ENCODE data around the gene ADAM12. TPM values are rescaled to one million over a fixed set of nuclear protein-coding genes. Genes with fewer than 3 reads are reported as not detected.

ADAM12 gene
- total RNA-seq, 1 experiment from 2014 or later = not detected

DNA sequence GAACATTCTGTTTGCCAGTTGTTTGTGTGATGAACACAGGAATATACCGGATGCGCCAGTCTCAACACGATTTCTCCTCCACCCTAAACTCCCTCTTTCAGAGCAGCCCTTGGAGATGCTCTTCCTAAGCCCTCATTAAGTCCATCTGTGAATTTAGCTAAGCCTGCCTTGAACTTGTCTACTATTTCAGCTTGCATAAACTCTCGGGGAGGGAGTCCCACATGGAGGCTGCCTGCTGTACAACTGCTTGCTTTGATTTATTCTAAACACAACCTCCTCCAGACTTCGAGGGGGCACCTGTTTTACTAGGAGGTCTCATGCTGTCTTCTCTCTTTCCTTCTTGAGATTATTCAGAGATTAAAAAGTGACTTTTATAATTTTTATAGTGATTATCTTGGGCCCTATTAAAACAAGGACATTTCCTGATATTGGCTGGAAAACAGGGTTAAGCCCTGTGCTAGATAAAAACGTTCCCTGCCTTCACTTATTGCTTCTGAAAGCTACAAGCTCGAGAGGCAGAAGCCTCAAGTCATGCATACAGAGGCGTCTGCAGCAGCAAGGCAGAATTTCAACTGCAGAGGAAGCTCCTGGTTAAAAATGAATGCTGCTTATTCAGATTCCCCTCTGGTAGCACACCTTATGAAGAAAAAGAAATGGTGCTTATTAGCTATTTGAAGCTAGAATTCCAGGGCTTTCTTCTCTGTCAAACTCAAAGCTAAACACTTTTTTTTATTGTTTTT lies 317.6 kb downstream of the ADAM12 start:
- DNase-seq (ENCODE audit: low read depth, low spot score) (no peak), ATAC-seq (no peak)
- BruUV-seq (replicated peaks) = no TSS peak
- H3K27ac ChIP-seq (ENCODE audit: low read depth, low read length) = no peak overlapping the region
- no peaks in the 10 kb centered on the region for H3K36me3 ChIP-seq (ENCODE audit: control insufficient read depth in 1 of 2, insufficient read depth in 2 of 2, low read length in 2 of 2)
- H3K4me1 ChIP-seq (ENCODE audit: control insufficient read depth in 1 of 2, insufficient read depth in 2 of 2, low read length in 2 of 2) = peaks cover 0 to 14% of the 10 kb centered on the region in 2 experiments; a peak in 1 of 4 replicates
- H3K9me2 ChIP-seq (ENCODE audit: insufficient read depth) = no peaks in the 10 kb centered on the region
- H3K4me3 ChIP-seq (replicated peaks in 1 of 2; ENCODE audit: low read depth in 1 of 2, low read length in 2 of 2) = no peak overlapping the region
- CTCF ChIA-PET = no interaction called here
- TF ChIP-seq EZH2 (IDR thresholded peaks at IDR 0.05) (no peak), TCF7L2 (IDR thresholded peaks at IDR 0.05; ENCODE audit: borderline replicate concordance, extremely low read depth, insufficient read depth, insufficient read length) (no peak), CBX3 (IDR thresholded peaks at IDR 0.05; ENCODE audit: low read depth) (no peak), YY1 (IDR thresholded peaks at IDR 0.05; ENCODE audit: extremely low read depth, insufficient replicate concordance, low read depth, low read length) (no peak), ZNF274 (IDR thresholded peaks at IDR 0.05; ENCODE audit: low read depth, low read length) (no peak), SIN3A (IDR thresholded peaks at IDR 0.05; ENCODE audit: low read depth) (no peak), POLR2AphosphoS5 (IDR thresholded peaks at IDR 0.05; ENCODE audit: low read depth, low read length) (no peak), ZFX (IDR thresholded peaks at IDR 0.05) (no peak)
- TF ChIP-seq, protein P1, sequence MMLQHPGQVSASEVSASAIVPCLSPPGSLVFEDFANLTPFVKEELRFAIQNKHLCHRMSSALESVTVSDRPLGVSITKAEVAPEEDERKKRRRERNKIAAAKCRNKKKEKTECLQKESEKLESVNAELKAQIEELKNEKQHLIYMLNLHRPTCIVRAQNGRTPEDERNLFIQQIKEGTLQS (IDR thresholded peaks at IDR 0.05) = no peak
- TF ChIP-seq, protein P2, sequence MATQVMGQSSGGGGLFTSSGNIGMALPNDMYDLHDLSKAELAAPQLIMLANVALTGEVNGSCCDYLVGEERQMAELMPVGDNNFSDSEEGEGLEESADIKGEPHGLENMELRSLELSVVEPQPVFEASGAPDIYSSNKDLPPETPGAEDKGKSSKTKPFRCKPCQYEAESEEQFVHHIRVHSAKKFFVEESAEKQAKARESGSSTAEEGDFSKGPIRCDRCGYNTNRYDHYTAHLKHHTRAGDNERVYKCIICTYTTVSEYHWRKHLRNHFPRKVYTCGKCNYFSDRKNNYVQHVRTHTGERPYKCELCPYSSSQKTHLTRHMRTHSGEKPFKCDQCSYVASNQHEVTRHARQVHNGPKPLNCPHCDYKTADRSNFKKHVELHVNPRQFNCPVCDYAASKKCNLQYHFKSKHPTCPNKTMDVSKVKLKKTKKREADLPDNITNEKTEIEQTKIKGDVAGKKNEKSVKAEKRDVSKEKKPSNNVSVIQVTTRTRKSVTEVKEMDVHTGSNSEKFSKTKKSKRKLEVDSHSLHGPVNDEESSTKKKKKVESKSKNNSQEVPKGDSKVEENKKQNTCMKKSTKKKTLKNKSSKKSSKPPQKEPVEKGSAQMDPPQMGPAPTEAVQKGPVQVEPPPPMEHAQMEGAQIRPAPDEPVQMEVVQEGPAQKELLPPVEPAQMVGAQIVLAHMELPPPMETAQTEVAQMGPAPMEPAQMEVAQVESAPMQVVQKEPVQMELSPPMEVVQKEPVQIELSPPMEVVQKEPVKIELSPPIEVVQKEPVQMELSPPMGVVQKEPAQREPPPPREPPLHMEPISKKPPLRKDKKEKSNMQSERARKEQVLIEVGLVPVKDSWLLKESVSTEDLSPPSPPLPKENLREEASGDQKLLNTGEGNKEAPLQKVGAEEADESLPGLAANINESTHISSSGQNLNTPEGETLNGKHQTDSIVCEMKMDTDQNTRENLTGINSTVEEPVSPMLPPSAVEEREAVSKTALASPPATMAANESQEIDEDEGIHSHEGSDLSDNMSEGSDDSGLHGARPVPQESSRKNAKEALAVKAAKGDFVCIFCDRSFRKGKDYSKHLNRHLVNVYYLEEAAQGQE (IDR thresholded peaks at IDR 0.05; ENCODE audit: low read depth) = no peak
- peaks cover 91% of the 10 kb centered on the region for H3K27me3 ChIP-seq (ENCODE audit: insufficient read depth, low read length)
- H4K20me1 ChIP-seq (ENCODE audit: insufficient read depth) = no peaks in the 10 kb centered on the region
- H3K4me2 ChIP-seq (ENCODE audit: low read length) = no peak overlapping the region
- H3K79me2 ChIP-seq (ENCODE audit: insufficient read depth, low read length) = no peaks in the 10 kb centered on the region
- no peaks in the 10 kb centered on the region for H3K9me3 ChIP-seq (ENCODE audit: control insufficient read depth in 1 of 2, insufficient read depth in 1 of 2, low read depth in 1 of 2, low read length in 2 of 2)
- no peak overlapping the region for H3K9ac ChIP-seq (ENCODE audit: low read length)
- intact Hi-C loops (cut with micrococcal nuclease) = no loop called here
- H2AFZ ChIP-seq (ENCODE audit: low read depth, low read length, poor library complexity, severe bottlenecking) = no peak overlapping the region
- RAD21 ChIA-PET (ENCODE audit: low non-redundant PET in 1 of 2, low total read pairs in 2 of 2, uncharacterized antibody in 2 of 2, unreplicated experiment in 2 of 2) = no interaction called here
- POLR2A ChIA-PET = interaction anchor here (0.9 kb wide), 1 partner anchor 8 kb away, joined by 3 read pairs; no protein-coding TSS in a partner anchor
